Skeletal muscle satellite cell (primary cell): ENCODE measurements around the gene CIB1.

Experiments used
- H3K27me3 ChIP-seq: 2 replicates; pipeline ENCODE4 v1.7.0; 2013; ENCODE audit warnings: low read length; ENCODE audit not compliant: control insufficient read depth, insufficient read depth
- H3K36me3 ChIP-seq: 2 replicates; pipeline ENCODE4 v1.7.0; 2013; ENCODE audit warnings: mild to moderate bottlenecking, control low read depth, low read length; ENCODE audit not compliant: insufficient read depth
- H3K4me1 ChIP-seq: 2 replicates; pipeline ENCODE4 v1.7.0; 2013; ENCODE audit warnings: low read length; ENCODE audit not compliant: control insufficient read depth, insufficient read depth
- H3K4me2 ChIP-seq: 2 replicates; pipeline ENCODE4 v1.7.0; 2013; ENCODE audit warnings: mild to moderate bottlenecking, low read length
- H3K4me3 ChIP-seq: 2 replicates; pipeline ENCODE4 v1.7.0; 2013; ENCODE audit warnings: low read length
- H3K9ac ChIP-seq: 2 replicates; pipeline ENCODE4 v1.7.0; 2013; ENCODE audit warnings: mild to moderate bottlenecking, low read depth, low read length, moderate library complexity
- H3K9me3 ChIP-seq: replicated peaks from 2 replicates; pipeline ENCODE4 v1.7.0; 2013; ENCODE audit warnings: mild to moderate bottlenecking, control low read depth, low read length

CIB1 gene

GRCh38 chr15:90211440-90212143, 22.1 kb downstream of the CIB1 start:
- Histone ChIP-seq H3K9me3 (no peaks in the 10 kb centered on the region), H3K27me3 (no peaks in the 10 kb centered on the region), H3K4me3 (no peak overlapping the region), H3K4me1 (peaks cover 17% of the 10 kb centered on the region), H3K36me3 (no peaks in the 10 kb centered on the region), H3K9ac (peak overlapping the region; percentile 3), H3K4me2 (peak overlapping the region; percentile 46)

DNA sequence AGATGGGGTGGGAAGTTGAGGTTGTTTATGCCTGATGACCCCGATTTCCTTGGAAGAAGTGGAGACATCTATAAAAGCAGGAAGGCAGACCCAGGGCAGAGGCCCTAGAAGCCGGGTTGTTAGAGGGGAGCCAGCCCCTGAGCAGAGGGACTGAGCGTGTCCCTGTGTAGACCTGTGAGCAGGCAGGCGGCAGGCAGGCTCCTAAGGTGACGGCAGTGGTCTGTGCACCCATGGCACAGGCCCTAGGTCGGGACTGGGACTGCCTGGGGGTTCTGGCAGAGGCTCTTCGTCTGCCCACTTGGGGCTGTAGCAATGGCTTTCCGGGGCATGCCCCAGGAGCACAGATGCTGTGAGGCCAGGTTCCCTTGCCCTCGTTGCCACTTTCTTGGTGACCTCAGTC, 22.7 kb downstream of the CIB1 start:
- no peaks in the 10 kb centered on the region for H3K36me3 ChIP-seq
- H3K9me3 ChIP-seq: no peaks in the 10 kb centered on the region
- H3K27me3 ChIP-seq: no peaks in the 10 kb centered on the region
- peak overlapping the region; percentile 46 for H3K4me2 ChIP-seq
- peaks cover 17% of the 10 kb centered on the region for H3K4me1 ChIP-seq
- no peak overlapping the region for H3K4me3 ChIP-seq
- H3K9ac ChIP-seq: no peak overlapping the region

GRCh38 chr15:90210593-90210992, 23.1 kb downstream of the CIB1 start:
- peaks cover 17% of the 10 kb centered on the region for H3K4me1 ChIP-seq
- no peak overlapping the region for H3K9ac ChIP-seq
- no peaks in the 10 kb centered on the region for H3K36me3 ChIP-seq
- no peak overlapping the region for H3K4me2 ChIP-seq
- no peaks in the 10 kb centered on the region for H3K9me3 ChIP-seq
- no peak overlapping the region for H3K4me3 ChIP-seq
- no peaks in the 10 kb centered on the region for H3K27me3 ChIP-seq

- H3K4me3 ChIP-seq: no peak overlapping the region
- H3K4me1 ChIP-seq: peaks cover 17% of the 10 kb centered on the region
- H3K36me3 ChIP-seq: no peaks in the 10 kb centered on the region
- H3K9ac ChIP-seq: no peak overlapping the region
- H3K4me2 ChIP-seq: no peak overlapping the region
- no peaks in the 10 kb centered on the region for H3K27me3 ChIP-seq
- no peaks in the 10 kb centered on the region for H3K9me3 ChIP-seq
Measured at GRCh38 chr15:90209591-90209990, 24.1 kb downstream of the CIB1 start.

DNA sequence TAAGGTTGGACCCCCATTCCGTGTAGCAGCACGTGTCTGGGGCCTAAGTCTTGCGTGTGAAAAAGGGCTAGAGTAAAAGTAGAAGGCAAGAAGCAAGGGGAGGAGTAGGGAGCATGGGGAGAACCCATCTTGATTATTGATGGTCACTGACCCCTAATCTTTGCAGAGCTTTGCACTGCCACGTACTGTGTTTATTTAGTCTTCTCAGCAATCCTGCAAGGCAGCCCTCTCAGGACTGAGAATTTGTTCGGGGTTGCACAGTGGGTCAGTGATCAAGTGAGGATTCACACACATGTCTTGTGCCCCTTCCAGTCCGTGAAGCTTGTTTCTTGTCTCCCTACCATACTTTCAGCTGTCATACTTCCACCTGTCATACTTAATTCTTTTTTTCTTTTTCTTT, 25.4 kb downstream of the CIB1 start:
- Histone ChIP-seq H3K9ac (no peak overlapping the region), H3K4me2 (no peak overlapping the region), H3K36me3 (no peaks in the 10 kb centered on the region), H3K4me1 (peaks cover 22% of the 10 kb centered on the region), H3K4me3 (no peak overlapping the region), H3K9me3 (no peaks in the 10 kb centered on the region), H3K27me3 (no peaks in the 10 kb centered on the region)

DNA sequence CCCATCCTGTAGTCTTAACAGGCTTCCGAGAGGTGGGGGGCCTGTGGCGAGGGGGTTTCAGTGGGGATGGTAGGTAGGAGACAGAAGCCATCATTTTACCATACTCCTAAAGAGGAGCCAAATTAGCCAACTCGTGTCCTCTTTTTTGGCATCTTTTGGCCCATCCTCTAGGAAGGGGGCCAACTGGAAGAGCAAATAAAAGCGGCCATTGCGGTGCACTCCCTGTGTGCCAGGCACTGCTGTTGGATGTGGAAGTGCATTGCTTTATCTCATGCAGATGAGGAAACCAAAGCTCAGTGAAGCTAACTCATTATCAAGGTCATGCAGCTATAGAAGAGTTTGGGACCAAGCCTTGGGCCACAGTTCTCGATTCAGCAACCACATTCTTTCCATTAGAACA, 26.5 kb downstream of the CIB1 start:
- peaks cover 25% of the 10 kb centered on the region for H3K4me1 ChIP-seq
- H3K9ac ChIP-seq: no peak overlapping the region
- peaks cover 6% of the 10 kb centered on the region for H3K27me3 ChIP-seq
- H3K9me3 ChIP-seq: no peaks in the 10 kb centered on the region
- H3K36me3 ChIP-seq: no peaks in the 10 kb centered on the region
- no peak overlapping the region for H3K4me2 ChIP-seq
- no peak overlapping the region for H3K4me3 ChIP-seq

GRCh38 chr15:90205886-90206285, 27.9 kb downstream of the CIB1 start:
- no peak overlapping the region for H3K4me2 ChIP-seq
- H3K4me1 ChIP-seq: peaks cover 17% of the 10 kb centered on the region
- H3K9ac ChIP-seq: no peak overlapping the region
- H3K4me3 ChIP-seq: no peak overlapping the region
- no peaks in the 10 kb centered on the region for H3K9me3 ChIP-seq
- H3K36me3 ChIP-seq: no peaks in the 10 kb centered on the region
- H3K27me3 ChIP-seq: peaks cover 6% of the 10 kb centered on the region

- Histone ChIP-seq H3K27me3 (peaks cover 6% of the 10 kb centered on the region), H3K4me1 (peaks cover 21% of the 10 kb centered on the region)
Measured at GRCh38 chr15:90205050-90205848, 28.5 kb downstream of the CIB1 start.

GRCh38 chr15:90203922-90204321, 29.8 kb downstream of the CIB1 start:
- no peak overlapping the region for H3K4me3 ChIP-seq
- H3K9me3 ChIP-seq: no peaks in the 10 kb centered on the region
- H3K4me1 ChIP-seq: peaks cover 21% of the 10 kb centered on the region
- no peak overlapping the region for H3K9ac ChIP-seq
- peaks cover 6% of the 10 kb centered on the region for H3K27me3 ChIP-seq
- H3K36me3 ChIP-seq: no peaks in the 10 kb centered on the region
- H3K4me2 ChIP-seq: peak overlapping the region; percentile 9

More at GRCh38 chr15:90205050-90205848, 28.5 kb downstream of the CIB1 start:
- no peak overlapping the region for H3K4me3 ChIP-seq
- H3K9me3 ChIP-seq: no peaks in the 10 kb centered on the region
- no peak overlapping the region for H3K9ac ChIP-seq
- no peaks in the 10 kb centered on the region for H3K36me3 ChIP-seq
- H3K4me2 ChIP-seq: no peak overlapping the region

DNA sequence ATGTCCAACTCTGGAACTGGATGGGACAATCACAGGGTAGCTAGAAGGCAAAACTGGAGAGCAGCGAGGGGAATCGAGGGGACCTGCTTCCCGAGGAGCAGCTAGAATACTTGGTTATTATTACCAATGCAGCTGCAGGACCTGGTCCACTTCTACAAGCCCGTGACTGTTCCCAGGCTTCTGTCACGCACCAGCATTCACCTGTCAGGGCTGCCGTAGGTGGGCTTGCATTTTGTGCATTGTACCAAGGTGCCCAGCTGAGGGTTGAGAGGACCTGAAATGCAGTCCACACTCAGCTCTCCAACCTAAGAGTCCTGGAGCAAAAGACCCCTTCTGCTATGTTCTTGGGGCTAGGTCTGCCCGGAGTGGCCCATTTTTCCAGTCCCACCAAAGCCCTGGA, 30.3 kb downstream of the CIB1 start:
- Histone ChIP-seq H3K4me3 (no peak overlapping the region), H3K9me3 (no peaks in the 10 kb centered on the region), H3K4me2 (peak overlapping the region; percentile 9), H3K9ac (no peak overlapping the region), H3K4me1 (peaks cover 22% of the 10 kb centered on the region), H3K36me3 (no peaks in the 10 kb centered on the region), H3K27me3 (peaks cover 6% of the 10 kb centered on the region)

DNA sequence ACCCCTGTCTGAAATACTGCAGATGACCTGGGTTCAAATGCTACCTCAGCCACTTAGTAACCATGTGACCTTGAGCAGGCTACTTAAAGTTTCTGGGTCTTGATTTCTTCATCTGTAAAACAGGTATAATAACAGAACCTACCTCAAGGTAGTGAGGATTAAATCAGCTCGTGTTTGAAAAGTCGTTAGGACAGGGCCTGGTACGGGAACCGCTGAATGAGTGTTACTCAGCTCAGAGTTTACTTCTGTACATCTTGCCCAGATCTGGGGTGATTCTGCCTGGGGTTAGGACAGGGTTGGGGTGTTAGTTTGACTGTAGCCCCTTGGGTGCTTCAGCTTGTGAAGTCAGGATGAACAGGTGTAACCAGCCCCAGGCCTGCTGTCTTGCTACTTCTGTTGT, 30.8 kb downstream of the CIB1 start:
- Histone ChIP-seq H3K9me3 (no peaks in the 10 kb centered on the region), H3K27me3 (peaks cover 6% of the 10 kb centered on the region), H3K36me3 (no peaks in the 10 kb centered on the region), H3K9ac (no peak overlapping the region), H3K4me2 (peak overlapping the region; percentile 98), H3K4me3 (no peak overlapping the region), H3K4me1 (peaks cover 26% of the 10 kb centered on the region)
